ENCODE measurements around the gene SLC7A6.

The SLC7A6 gene

GRCh38 chr16:68339214-68339613, 74.9 kb downstream of the SLC7A6 start:
- no peak for DNase-seq

DNA sequence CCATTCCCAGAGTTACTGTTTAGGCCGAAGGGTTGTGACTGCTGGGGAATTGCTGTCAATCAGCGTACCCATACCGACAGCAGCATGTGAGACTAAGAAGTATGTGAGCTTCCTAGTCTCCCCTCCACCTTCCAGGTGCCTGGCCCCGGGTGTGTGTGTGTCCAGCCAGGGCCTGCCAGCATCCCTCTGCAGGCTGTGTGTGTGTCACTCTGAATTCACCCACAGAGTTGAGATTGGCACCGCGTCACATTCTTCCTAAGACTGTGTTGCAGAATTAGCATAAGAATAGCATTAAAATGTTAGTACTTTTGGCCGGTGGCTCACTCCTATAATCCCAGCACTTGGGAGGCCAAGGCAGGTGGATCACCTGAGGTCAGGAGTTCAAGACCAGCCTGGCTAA, 78.3 kb downstream of the SLC7A6 start:
- DNase-seq = no peak

DNA sequence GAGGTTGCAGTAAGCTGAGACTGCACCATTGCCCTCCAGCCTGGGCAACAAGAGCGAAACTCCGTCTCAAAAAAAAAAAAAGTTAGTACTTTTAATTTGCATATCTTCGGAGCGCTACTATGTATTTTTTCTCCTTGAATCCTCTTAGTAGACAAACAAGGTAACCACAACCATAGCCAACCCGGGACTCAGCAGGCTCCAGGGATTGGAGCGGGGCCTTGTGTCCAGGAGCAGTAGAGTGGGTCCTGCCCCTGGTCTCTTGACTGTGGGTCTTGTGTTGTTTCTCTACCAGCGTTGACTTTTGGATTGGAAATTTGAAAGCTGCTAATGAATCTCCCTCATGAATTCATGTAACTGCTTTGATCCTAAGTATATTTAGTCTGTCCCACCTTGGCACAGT, 78.8 kb downstream of the SLC7A6 start:
- DNase-seq = no peak

DNA sequence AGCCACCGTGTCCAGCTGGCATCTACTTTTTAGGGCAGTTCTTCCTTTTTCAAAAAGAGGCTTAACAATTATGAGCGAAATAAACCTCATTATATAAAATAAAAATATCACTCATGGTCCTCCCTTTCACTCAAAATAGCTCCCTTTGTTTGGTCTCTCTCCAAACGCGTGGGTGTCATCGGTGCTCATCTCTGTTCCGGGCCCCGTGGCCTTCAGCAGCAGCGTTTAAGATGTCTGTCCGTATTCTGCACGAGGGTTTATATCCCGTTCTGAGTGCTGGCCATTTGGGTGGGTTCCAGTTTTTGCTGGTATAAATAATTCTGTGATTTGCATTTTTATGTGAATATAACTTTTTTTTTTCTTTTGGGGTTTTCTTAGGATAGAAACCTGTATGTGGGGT, 79.9 kb downstream of the SLC7A6 start:
- DNase-seq = no peak

GRCh38 chr16:68345351-68345810, 81.1 kb downstream of the SLC7A6 start:
- no peak for DNase-seq

DNA sequence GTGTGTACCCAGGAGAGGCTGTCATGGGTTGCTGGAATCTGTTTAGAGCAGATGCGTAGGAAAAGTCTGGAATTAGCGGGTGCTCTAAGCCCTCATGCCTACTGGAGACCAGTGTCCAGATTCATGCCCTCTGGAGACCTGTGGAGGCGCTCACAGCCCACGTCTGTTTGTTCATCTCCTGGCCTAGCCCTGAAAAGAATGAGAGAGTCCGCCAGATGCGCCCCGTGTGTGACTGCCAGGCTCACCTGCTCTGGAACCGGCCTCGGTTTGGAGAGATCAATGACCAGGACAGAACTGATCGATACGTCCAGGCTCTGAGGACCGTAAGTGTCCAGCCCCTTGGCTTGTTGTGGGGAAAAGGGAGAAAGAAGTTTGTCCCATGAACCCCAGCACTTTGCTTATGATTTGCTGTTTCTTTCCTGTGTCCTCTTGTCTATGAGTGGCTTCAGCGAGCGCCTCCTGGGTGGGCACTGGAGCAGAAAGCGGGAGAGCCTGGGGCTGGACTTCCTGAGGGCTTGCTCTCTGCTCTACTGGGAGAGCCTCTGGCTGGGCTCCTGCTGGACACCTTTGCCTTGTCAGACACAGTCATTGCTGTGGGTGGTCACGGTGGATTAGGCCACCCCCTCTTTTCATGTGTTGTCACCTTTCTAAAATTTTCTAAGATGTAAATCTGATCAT, 81.8 kb downstream of the SLC7A6 start:
- DNase-seq = no peak

DNA sequence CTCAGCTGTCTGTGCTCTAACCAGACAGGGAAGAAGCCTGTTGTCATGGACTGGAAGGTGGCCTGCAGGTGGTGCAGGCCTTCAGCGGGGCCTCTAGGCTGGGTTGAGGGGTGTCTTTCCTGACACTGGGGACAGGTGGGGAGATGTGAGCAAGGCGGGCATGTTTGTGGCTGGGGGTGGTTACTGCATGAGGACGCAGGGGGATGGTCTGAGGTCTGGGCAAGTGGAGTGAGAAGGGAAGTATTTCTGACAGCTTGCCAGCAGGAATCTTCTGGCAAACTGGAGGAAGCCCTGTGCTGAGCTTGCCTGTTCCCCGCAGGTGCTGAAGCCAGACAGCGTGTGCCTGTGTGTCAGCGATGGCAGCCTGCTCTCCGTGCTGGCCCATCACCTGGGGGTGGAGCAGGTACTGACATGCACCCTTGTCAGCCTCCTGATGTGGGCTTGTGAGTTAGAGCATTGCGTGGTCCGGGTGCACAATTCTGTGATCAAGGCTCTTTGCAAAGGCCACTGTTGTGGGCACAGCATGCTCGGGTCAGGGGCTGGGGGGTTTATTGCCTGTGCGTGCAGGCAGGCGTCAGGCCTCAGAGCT, 82.7 kb downstream of the SLC7A6 start:
- DNase-seq = peak in 1 of 56 donors; percentile 11

- no peak for DNase-seq
These were observed 83.3 kb downstream of the SLC7A6 start for GRCh38 chr16:68347605-68348004.

DNA sequence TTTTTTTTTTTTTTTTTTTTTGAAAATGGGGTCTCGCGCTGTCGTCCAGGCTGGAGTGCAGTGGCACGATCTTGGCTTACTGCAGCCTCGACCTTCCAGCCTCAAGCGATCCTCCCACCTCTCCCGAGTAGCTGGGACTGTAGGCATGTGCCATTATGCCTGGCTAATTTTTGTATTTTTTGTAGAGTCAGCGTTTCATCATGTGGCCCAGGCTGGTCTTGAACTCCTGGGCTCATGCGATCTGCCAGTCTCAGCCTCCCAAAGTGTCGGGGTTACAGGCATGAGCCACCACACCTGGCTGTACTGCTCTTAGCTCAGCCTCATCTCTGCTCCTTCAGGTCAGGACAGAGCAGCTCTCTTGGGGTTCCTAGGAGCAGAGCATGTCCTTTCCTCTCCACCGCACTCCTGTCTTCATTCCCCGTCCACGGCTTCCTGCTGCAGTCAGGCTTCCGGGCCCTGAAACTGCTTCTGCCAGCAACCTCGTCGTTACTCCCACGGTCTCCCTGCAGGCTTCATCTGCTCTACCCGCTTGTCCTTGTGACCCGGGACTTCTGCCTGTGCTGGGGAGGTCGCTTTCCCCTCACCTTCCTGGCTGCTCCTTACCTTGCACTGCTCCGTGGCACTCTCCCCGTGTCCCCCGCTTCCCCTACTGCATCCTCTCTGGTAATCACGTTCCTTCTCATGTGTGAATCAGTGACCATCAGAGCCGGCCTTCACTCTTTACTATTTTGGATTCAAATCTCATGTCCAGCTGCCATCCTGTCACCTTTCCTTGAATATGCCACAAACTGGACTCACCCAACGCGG, 84.5 kb downstream of the SLC7A6 start:
- no peak for DNase-seq

- DNase-seq = no peak
These were observed 85.6 kb downstream of the SLC7A6 start for GRCh38 chr16:68349838-68350410.

DNA sequence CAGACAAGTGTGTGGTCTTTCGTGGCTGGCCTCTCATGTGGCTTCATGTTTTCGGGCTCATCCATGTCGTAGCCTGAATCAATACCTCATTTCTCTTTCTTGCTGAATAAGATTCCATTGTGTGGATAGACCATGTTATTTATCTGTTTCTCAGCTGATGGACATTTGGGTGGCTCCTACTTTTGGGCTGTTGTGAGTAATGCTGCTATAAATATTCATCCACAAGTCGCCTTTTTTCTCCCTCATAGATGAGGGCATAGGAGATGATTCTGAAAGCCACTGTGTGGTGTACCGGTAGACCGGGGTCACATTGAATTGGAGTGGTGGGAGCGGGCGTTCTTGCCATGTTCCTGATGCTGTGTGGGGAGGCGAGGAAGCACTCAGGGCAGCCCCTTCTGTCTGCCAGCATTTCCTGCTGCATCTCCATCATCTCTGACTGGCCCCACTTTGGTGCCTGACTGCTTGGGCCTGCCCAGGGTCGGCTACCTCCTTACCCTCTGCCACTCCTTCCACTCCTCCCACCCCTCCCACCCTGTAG, 86.6 kb downstream of the SLC7A6 start:
- DNase-seq = no peak

Measured in nucleus accumbens (tissue), 56 donors.